ENCODE data around the gene HLCS. TPM values are rescaled to one million over a fixed set of nuclear protein-coding genes. Genes with fewer than 3 reads are reported as not detected.

HLCS gene
- total and polyA plus RNA-seq, 2 of the 4 experiments (the other 2 are of a cell fraction): 10.6 to 21.0 TPM

DNA sequence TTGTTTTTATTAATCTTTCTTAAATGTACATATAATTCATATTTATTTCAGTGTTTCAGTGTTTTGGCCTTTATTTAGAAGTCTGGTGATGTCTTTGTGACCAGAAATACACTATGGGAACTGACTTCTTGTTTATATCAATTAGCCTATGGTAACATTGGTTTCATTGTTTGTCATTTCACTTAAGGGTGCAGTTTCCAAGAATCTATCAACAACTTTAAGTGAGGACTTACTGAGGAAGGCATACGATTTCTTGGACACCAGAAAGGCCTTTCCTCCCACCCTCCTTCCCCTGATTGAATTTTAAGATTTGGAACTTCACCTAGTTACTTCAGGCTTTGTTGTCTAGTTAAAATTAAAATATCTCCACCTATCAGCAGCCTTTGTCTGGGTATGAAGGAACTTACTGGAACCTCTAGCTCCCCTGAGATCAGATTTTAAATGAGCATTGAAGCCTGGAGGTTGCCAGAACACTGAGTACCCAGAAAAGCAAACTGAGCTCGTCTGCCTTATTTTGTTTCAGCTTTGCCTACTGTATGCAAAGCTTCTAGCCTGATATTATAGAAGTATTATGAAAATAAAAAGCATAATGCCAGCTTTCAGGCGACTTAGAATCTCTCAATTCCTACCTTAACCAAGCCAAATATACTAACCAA lies 34.2 kb downstream of the HLCS start:
- Histone ChIP-seq H3K4me3 (ENCODE audit: insufficient read depth, low read depth, low read length) (no peak overlapping the region), H4K8ac (ENCODE audit: low read depth in 2 of 2, low read length in 2 of 2) (no peak overlapping the region), H3K14ac (replicated peaks; ENCODE audit: low read depth, low read length) (no peak overlapping the region), H2BK120ac (ENCODE audit: low read depth, low read length) (no peak overlapping the region), H3K56ac (ENCODE audit: extremely low read depth, insufficient read depth, low read length) (no peak overlapping the region), H2AFZ (replicated peaks; ENCODE audit: low read length, poor library complexity) (no peak overlapping the region), H2BK5ac (ENCODE audit: low read depth, low read length, poor library complexity, severe bottlenecking) (no peak overlapping the region), H2BK15ac (ENCODE audit: low read depth, low read length) (no peak overlapping the region), H3K4me2 (ENCODE audit: low read depth, low read length) (no peak overlapping the region), H3K79me1 (ENCODE audit: low read depth in 1 of 2, low read length in 2 of 2) (peaks cover 0 to 4% of the 10 kb centered on the region in 2 experiments; a peak in 2 of 4 replicates), H2AK9ac (replicated peaks; ENCODE audit: low read depth, low read length, poor library complexity) (no peak overlapping the region), H3K9me3 (ENCODE audit: control insufficient read depth, insufficient read depth, low read length) (no peaks in the 10 kb centered on the region), H3K4ac (ENCODE audit: low read depth, low read length) (no peak overlapping the region), H3K27me3 (ENCODE audit: control insufficient read depth, insufficient read depth, low read length) (no peaks in the 10 kb centered on the region), H4K5ac (ENCODE audit: low read depth, low read length) (no peak overlapping the region), H2BK20ac (ENCODE audit: low read depth, low read length) (no peak overlapping the region), H3K27ac (ENCODE audit: insufficient read depth, low read length) (no peak overlapping the region), H4K20me1 (ENCODE audit: insufficient read depth, low read length) (no peaks in the 10 kb centered on the region), H3K36me3 (ENCODE audit: control insufficient read depth, insufficient read depth, low read length) (peaks cover 15% of the 10 kb centered on the region), H3K23ac (ENCODE audit: low read depth, low read length) (no peak overlapping the region), H3K9ac (ENCODE audit: low read depth, low read length) (no peak overlapping the region), H3K18ac (ENCODE audit: low read depth, low read length) (no peak overlapping the region), H3K9me1 (ENCODE audit: insufficient read depth, low read length) (peaks cover 5% of the 10 kb centered on the region; the same call in 1 of the 2 replicates), H4K91ac (ENCODE audit: insufficient read depth, low read depth, low read length) (no peak overlapping the region), H2AK5ac (ENCODE audit: low read depth, low read length) (no peak overlapping the region), H3K4me1 (ENCODE audit: control insufficient read depth, insufficient read depth, low read length) (peaks cover 5% of the 10 kb centered on the region)
- ChIA-PET POLR2A (ENCODE audit: unreplicated experiment) (no interaction called here), CTCF (no interaction called here)
- BruUV-seq (replicated peaks): no TSS peak
- in situ Hi-C loops (cut with MboI; ENCODE audit: low sequenced_read_pairs): no loop called here
- no CpG with 5 or more reads among the region's 3 CpGs for WGBS, 2 experiments (ENCODE audit: extremely low coverage in 2 of 2, insufficient read length in 1 of 2)
- dilution Hi-C loops (cut with HindIII; ENCODE audit: low sequenced_read_pairs, unreplicated experiment): no loop called here
- intact Hi-C loops (cut with micrococcal nuclease): no loop called here
- DNase-seq: no peak
- TF ChIP-seq CEBPB (IDR thresholded peaks at IDR 0.05; ENCODE audit: low read depth, low read length): no peak
- no peak for TF ChIP-seq BHLHE40 (IDR thresholded peaks at IDR 0.05; ENCODE audit: low read depth, low read length)
- TF ChIP-seq CHD1 (IDR thresholded peaks at IDR 0.05; ENCODE audit: low read depth, low read length): no peak
- no peak for TF ChIP-seq RFX5 (IDR thresholded peaks at IDR 0.05; ENCODE audit: low read depth, low read length)
- no peak for TF ChIP-seq POLR2A (IDR thresholded peaks at IDR 0.05; ENCODE audit: low read depth, low read length)
- TF ChIP-seq, protein P1, sequence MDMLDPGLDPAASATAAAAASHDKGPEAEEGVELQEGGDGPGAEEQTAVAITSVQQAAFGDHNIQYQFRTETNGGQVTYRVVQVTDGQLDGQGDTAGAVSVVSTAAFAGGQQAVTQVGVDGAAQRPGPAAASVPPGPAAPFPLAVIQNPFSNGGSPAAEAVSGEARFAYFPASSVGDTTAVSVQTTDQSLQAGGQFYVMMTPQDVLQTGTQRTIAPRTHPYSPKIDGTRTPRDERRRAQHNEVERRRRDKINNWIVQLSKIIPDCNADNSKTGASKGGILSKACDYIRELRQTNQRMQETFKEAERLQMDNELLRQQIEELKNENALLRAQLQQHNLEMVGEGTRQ (IDR thresholded peaks at IDR 0.05; ENCODE audit: low read depth, low read length): no peak
- ATAC-seq (ENCODE audit: low read depth): no peak

Measured in IMR-90 (cell line).